HCT116 (cell line): ENCODE results near the gene FNBP1. TPM values are rescaled to one million over a fixed set of nuclear protein-coding genes. Genes with fewer than 3 reads are reported as not detected.

ENCODE experiments used
- ATAC-seq: fragments of 200-7000 bp; cut with Tn5 transposase; 2 replicates; pipeline ENCODE4 v1.9.1; 2020; ENCODE audit warnings: mild to moderate bottlenecking, moderate library complexity
- BruUV-seq: library from RNA; stranded (reverse); fragments of 400-500 nt; replicated peaks from 2 replicates; lab custom pipeline; 2021; lab: Mats Ljungman, UMichigan
- CTCF ChIA-PET: fragments of 300-600 bp; sonication (Branson Sonifier 250); formaldehyde crosslinking; loops from one replicate; lab custom pipeline; 2021; ENCODE audit warnings: antibody characterized with exemption; lab: Charles Lee
- POLR2A ChIA-PET: fragments of 300-600, 350-600 bp; sonication (Branson Sonifier 250); formaldehyde crosslinking; loops from one replicate; lab custom pipeline; 2021; ENCODE audit warnings: antibody characterized with exemption; lab: Charles Lee
- RAD21 ChIA-PET, 2 experiments: fragments of 300-600 bp; sonication (Branson Sonifier 250); formaldehyde crosslinking; loops; one replicate each; lab custom pipeline; 2023; ENCODE audit warnings: low total read pairs in 2 of 2; ENCODE audit not compliant: uncharacterized antibody in 2 of 2, unreplicated experiment in 2 of 2, low non-redundant PET in 1 of 2; lab: Charles Lee
- DNase-seq: peaks from one replicate; pipeline ENCODE4 v3.0.0-alpha.2; 2010; ENCODE audit warnings: low read depth, low spot score
- H2AFZ ChIP-seq: fragments of 200-600 bp; shearing (Covaris generic), sonication (generic); 2 replicates; pipeline ENCODE4 v1.6.1; 2017; ENCODE audit warnings: low read depth, mixed run types, mixed read lengths, antibody characterized with exemption, low read length; ENCODE audit not compliant: poor library complexity, severe bottlenecking
- H3K27ac ChIP-seq: 2 replicates; pipeline ENCODE4 v1.5.1; 2012; ENCODE audit warnings: low read depth, low read length
- H3K27me3 ChIP-seq: fragments of 200-600 bp; sonication (generic); 2 replicates; pipeline ENCODE4 v1.6.1; 2016; ENCODE audit warnings: mixed run types, low read length, mixed read lengths; ENCODE audit not compliant: insufficient read depth
- H3K36me3 ChIP-seq, 2 experiments: fragments of 200-500 bp in 1 of 2; fragments of 200-600 bp in 1 of 2; sonication (Bioruptor generic) in 1 of 2; sonication (generic) in 1 of 2; 2 replicates each; pipeline versions ENCODE4 v1.5.1 to v1.6.1; 2014 to 2016; ENCODE audit warnings: low read length in 2 of 2, inconsistent platforms in 1 of 2, mixed read lengths in 1 of 2, mixed run types in 1 of 2; ENCODE audit not compliant: insufficient read depth in 2 of 2, control insufficient read depth in 1 of 2
- H3K4me1 ChIP-seq, 2 experiments: fragments of 200-600 bp in 1 of 2; sonication (generic) in 1 of 2; 2 replicates each; pipeline versions ENCODE4 v1.5.1 to v1.6.1; 2012 to 2017; ENCODE audit warnings: low read length in 2 of 2, inconsistent platforms in 1 of 2, mild to moderate bottlenecking in 1 of 2, mixed read lengths in 1 of 2, mixed run types in 1 of 2, moderate library complexity in 1 of 2; ENCODE audit not compliant: insufficient read depth in 2 of 2, control insufficient read depth in 1 of 2
- H3K4me2 ChIP-seq: fragments of 200-600 bp; sonication (generic); 2 replicates; pipeline ENCODE4 v1.6.1; 2017; ENCODE audit warnings: mixed run types, low read length, mixed read lengths
- H3K4me3 ChIP-seq, 2 experiments: fragments of 200-600 bp in 1 of 2; sonication (generic) in 1 of 2; replicated peaks in 1 of 2; 2 replicates each; pipeline ENCODE4 v1.5.1; 2011 to 2016; ENCODE audit warnings: low read length in 2 of 2, control low read depth in 1 of 2, low read depth in 1 of 2, mild to moderate bottlenecking in 1 of 2, mixed read lengths in 1 of 2, mixed run types in 1 of 2
- H3K79me2 ChIP-seq: fragments of 200-600 bp; sonication (generic); 2 replicates; pipeline ENCODE4 v1.6.1; 2017; ENCODE audit warnings: mild to moderate bottlenecking, mixed run types, low read length, moderate library complexity, mixed read lengths; ENCODE audit not compliant: insufficient read depth
- H3K9ac ChIP-seq: fragments of 200-600 bp; sonication (generic); 2 replicates; pipeline ENCODE4 v1.6.1; 2016; ENCODE audit warnings: low read length, mixed read lengths
- H3K9me2 ChIP-seq: fragments of 200-600 bp; sonication (generic), shearing (Covaris generic); 2 replicates; pipeline ENCODE4 v1.6.1; 2017; ENCODE audit warnings: mixed run types, mild to moderate bottlenecking, moderate library complexity; ENCODE audit not compliant: insufficient read depth
- H3K9me3 ChIP-seq, 2 experiments: fragments of 200-500 bp in 1 of 2; fragments of 200-600 bp in 1 of 2; sonication (Bioruptor generic) in 1 of 2; sonication (generic) in 1 of 2; 2 replicates each; pipeline ENCODE4 v1.6.1; 2014 to 2017; ENCODE audit warnings: low read length in 2 of 2, mixed read lengths in 2 of 2, inconsistent platforms in 1 of 2, low read depth in 1 of 2, mild to moderate bottlenecking in 1 of 2, mixed run types in 1 of 2, moderate library complexity in 1 of 2; ENCODE audit not compliant: control insufficient read depth in 1 of 2, insufficient read depth in 1 of 2
- H4K20me1 ChIP-seq: fragments of 200-600 bp; sonication (generic), shearing (Covaris generic); 2 replicates; pipeline ENCODE4 v1.6.1; 2017; ENCODE audit warnings: mixed run types, mild to moderate bottlenecking, moderate library complexity; ENCODE audit not compliant: insufficient read depth
- CBX3 ChIP-seq: IDR thresholded peaks from 2 replicates; pipeline ENCODE4 v1.6.1; 2012; ENCODE audit warnings: low read depth
- CEBPB ChIP-seq: IDR thresholded peaks from 2 replicates; pipeline ENCODE4 v1.6.1; 2012; ENCODE audit warnings: low read depth
- EZH2phosphoT487 ChIP-seq: fragments of 200-600 bp; IDR thresholded peaks from 2 replicates; pipeline ENCODE4 v1.6.1; 2018; ENCODE audit warnings: antibody characterized with exemption, borderline replicate concordance
- POLR2AphosphoS5 ChIP-seq: IDR thresholded peaks from 2 replicates; pipeline ENCODE4 v1.6.1; 2011; ENCODE audit warnings: mild to moderate bottlenecking, low read depth, low read length, moderate library complexity
- SP1 ChIP-seq: IDR thresholded peaks from 2 replicates; pipeline ENCODE4 v1.6.1; 2012; ENCODE audit warnings: low read depth
- TCF7L2 ChIP-seq: IDR thresholded peaks from 2 replicates; pipeline ENCODE4 v1.7.0; 2011; ENCODE audit warnings: borderline replicate concordance, inconsistent platforms; ENCODE audit not compliant: insufficient read depth, insufficient read length; ENCODE audit errors: extremely low read depth
- YY1 ChIP-seq: IDR thresholded peaks from 2 replicates; pipeline ENCODE4 v1.6.1; 2011; ENCODE audit warnings: low read length, low read depth, moderate library complexity, mild to moderate bottlenecking; ENCODE audit not compliant: insufficient replicate concordance; ENCODE audit errors: extremely low read depth
- ZFX ChIP-seq: fragments of 450-650 bp; IDR thresholded peaks from 2 replicates; pipeline ENCODE4 v1.6.1; 2017
- ZNF274 ChIP-seq: fragments of 200-500 bp; sonication (Bioruptor generic); IDR thresholded peaks from 2 replicates; pipeline ENCODE4 v1.6.1; 2014; ENCODE audit warnings: mild to moderate bottlenecking, low read depth, low read length, inconsistent platforms
- intact Hi-C: fragments of 100-400 bp; cut with micrococcal nuclease; formaldehyde crosslinking; loops from 2 replicates; pipeline ENCODE4 v1.10.0; 2022
- total RNA-seq: library from RNA; stranded (reverse); gene quantifications from one replicate; pipeline ENCODE4 v1.2.1, GENCODE V29; 2021; ENCODE audit not compliant: unreplicated experiment
- TF ChIP-seq, protein P1 (sequence below): IDR thresholded peaks from 2 replicates; pipeline ENCODE4 v1.6.1; 2011; ENCODE audit warnings: mild to moderate bottlenecking, low read length, moderate library complexity; ENCODE audit not compliant: insufficient replicate concordance; ENCODE audit errors: extremely low read depth
- TF ChIP-seq, protein P2 (sequence below): IDR thresholded peaks from 2 replicates; pipeline ENCODE4 v1.6.1; 2012; ENCODE audit warnings: low read depth

FNBP1 gene
- total RNA-seq, 1 experiment from 2014 or later = 25.0 TPM

DNA sequence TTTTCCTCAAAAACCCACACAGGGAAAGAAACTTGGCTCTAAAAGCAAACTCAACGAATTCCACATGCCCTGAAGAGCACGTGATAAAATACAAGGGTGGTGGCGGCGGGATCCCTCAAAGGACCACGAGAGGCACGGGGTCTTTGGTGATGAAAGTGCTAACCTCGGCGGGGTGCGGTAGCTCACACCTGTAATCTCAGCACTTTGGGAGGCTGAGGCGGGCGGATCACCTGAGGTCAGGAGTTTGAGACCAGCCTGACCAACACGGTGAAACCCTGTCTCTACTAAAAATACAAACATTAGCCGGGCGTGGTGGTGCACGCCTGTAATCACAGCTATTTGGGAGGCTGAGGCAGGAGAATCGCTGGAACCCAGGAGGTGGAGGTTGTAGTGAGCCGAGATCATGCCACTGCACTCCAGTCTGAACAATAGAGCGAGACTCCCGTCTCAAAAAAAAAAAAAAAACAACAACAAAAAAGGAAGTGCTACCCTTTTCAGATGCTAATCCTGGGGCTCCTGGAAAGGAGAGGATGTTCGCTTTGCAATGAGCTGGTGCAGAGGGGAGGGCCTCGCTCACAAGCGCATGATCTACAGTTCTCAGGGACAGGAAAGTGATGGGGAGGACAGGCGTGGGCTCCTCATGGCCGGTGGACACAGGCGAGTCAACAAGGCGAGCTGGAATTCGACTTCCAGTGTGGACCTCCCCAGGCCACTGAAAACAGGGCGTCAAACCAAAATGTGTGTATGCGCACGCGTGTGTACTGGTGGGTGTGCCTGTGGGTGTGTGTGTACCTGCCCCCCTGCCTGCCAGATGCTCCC is 153.7 kb downstream of the FNBP1 start (continued):
- TF ChIP-seq, protein P1, sequence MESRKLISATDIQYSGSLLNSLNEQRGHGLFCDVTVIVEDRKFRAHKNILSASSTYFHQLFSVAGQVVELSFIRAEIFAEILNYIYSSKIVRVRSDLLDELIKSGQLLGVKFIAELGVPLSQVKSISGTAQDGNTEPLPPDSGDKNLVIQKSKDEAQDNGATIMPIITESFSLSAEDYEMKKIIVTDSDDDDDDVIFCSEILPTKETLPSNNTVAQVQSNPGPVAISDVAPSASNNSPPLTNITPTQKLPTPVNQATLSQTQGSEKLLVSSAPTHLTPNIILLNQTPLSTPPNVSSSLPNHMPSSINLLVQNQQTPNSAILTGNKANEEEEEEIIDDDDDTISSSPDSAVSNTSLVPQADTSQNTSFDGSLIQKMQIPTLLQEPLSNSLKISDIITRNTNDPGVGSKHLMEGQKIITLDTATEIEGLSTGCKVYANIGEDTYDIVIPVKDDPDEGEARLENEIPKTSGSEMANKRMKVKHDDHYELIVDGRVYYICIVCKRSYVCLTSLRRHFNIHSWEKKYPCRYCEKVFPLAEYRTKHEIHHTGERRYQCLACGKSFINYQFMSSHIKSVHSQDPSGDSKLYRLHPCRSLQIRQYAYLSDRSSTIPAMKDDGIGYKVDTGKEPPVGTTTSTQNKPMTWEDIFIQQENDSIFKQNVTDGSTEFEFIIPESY = no peak
- no peak for TF ChIP-seq YY1

DNA sequence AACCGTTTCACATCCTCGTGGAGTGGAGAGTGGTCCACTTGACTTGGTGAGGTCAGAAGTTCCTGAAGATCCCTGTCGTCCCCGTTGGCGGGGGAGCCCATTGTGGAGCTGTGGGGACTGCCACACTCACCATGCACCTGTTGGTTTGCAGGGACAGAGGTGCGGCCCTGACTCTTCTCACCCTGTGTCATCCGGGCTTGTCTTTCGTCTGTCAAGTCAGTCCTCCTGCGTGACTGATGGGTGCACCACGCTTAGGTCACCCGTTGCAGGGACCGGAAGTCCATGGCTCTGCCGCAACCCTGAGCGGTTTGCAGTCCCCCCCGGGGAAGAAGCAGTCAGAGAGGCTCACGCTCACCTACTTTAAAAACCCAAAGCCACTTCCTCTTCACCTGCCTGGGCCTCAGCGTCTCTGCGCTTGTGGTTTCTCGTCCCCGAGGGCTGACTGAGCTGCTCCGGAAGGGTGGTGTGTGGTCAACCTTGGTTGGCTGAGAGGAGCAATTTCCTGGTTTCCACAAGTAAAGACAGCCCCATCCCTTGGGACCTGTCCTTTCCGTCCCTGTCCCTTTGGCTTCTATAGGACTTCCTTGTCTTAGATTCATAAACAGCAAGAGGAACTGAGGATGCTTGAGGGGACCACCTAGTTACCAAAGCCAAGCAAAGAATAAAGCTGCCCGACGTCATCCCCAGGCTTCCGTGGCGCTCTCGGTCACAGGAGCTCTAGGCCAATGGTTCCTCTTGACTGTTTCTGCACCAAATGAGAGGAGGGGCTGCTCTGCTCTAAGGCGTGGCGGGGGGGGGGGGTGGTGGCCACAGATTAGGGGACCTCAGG is 154.5 kb downstream of the FNBP1 start:
- no TSS peak for BruUV-seq
- Histone ChIP-seq H2AFZ (no peak overlapping the region), H3K79me2 (no peaks in the 10 kb centered on the region), H4K20me1 (no peaks in the 10 kb centered on the region), H3K27me3 (no peaks in the 10 kb centered on the region), H3K4me1 (peaks cover 22 to 31% of the 10 kb centered on the region in 2 experiments), H3K9ac (no peak overlapping the region), H3K4me3 (no peak overlapping the region), H3K9me2 (no peaks in the 10 kb centered on the region), H3K36me3 (no peaks in the 10 kb centered on the region), H3K27ac (no peak overlapping the region), H3K4me2 (no peak overlapping the region), H3K9me3 (no peaks in the 10 kb centered on the region)
- POLR2A ChIA-PET = interaction anchor here (0.6 kb wide), 1 partner anchor 28 kb away, joined by 3 read pairs; no protein-coding TSS in a partner anchor
- intact Hi-C loops = no loop called here
- TF ChIP-seq ZNF274 = no peak
- TF ChIP-seq ZFX = no peak
- TF ChIP-seq, protein P2, sequence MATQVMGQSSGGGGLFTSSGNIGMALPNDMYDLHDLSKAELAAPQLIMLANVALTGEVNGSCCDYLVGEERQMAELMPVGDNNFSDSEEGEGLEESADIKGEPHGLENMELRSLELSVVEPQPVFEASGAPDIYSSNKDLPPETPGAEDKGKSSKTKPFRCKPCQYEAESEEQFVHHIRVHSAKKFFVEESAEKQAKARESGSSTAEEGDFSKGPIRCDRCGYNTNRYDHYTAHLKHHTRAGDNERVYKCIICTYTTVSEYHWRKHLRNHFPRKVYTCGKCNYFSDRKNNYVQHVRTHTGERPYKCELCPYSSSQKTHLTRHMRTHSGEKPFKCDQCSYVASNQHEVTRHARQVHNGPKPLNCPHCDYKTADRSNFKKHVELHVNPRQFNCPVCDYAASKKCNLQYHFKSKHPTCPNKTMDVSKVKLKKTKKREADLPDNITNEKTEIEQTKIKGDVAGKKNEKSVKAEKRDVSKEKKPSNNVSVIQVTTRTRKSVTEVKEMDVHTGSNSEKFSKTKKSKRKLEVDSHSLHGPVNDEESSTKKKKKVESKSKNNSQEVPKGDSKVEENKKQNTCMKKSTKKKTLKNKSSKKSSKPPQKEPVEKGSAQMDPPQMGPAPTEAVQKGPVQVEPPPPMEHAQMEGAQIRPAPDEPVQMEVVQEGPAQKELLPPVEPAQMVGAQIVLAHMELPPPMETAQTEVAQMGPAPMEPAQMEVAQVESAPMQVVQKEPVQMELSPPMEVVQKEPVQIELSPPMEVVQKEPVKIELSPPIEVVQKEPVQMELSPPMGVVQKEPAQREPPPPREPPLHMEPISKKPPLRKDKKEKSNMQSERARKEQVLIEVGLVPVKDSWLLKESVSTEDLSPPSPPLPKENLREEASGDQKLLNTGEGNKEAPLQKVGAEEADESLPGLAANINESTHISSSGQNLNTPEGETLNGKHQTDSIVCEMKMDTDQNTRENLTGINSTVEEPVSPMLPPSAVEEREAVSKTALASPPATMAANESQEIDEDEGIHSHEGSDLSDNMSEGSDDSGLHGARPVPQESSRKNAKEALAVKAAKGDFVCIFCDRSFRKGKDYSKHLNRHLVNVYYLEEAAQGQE = no peak
- TF ChIP-seq POLR2AphosphoS5 = no peak
- TF ChIP-seq TCF7L2 = no peak
- TF ChIP-seq SP1 = no peak
- TF ChIP-seq EZH2phosphoT487 = no peak
- TF ChIP-seq CEBPB = no peak
- TF ChIP-seq, protein P1 = no peak
- TF ChIP-seq CBX3 = no peak
- CTCF ChIA-PET = no interaction called here
- no peak for ATAC-seq
- DNase-seq = no peak
- RAD21 ChIA-PET = no interaction called here
